ENCODE measurements around the gene CARD10.

GRCh38 chr22:37551981-37552380 is 32.8 kb upstream of the CARD10 start:
- TF ChIP-seq SP1 (IDR thresholded peaks at IDR 0.05) = no peak
- no peak for TF ChIP-seq ELF4 (IDR thresholded peaks at IDR 0.05)
- TF ChIP-seq SUZ12 (IDR thresholded peaks at IDR 0.05) = no peak
- no peak for TF ChIP-seq FOXM1 (IDR thresholded peaks at IDR 0.05; ENCODE audit: borderline replicate concordance)
- no peak for TF ChIP-seq PKNOX1 (IDR thresholded peaks at IDR 0.05)
- no peak for TF ChIP-seq HDGF (IDR thresholded peaks at IDR 0.05; ENCODE audit: borderline replicate concordance)
- no peak for TF ChIP-seq L3MBTL2 (conservative IDR thresholded peaks at IDR 0.05)
- no peak for TF ChIP-seq FOXA1 (IDR thresholded peaks at IDR 0.05)
- TF ChIP-seq ARNT (IDR thresholded peaks at IDR 0.05) = no peak
- no peak for TF ChIP-seq NFRKB (IDR thresholded peaks at IDR 0.05)
- TF ChIP-seq TARDBP (IDR thresholded peaks at IDR 0.05) = no peak
- no peak for TF ChIP-seq BHLHE40 (IDR thresholded peaks at IDR 0.05; ENCODE audit: borderline replicate concordance)
- no peak for TF ChIP-seq CTBP1 (IDR thresholded peaks at IDR 0.05; ENCODE audit: borderline replicate concordance)
